Stimulated activated CD4-positive, alpha-beta T cell treated with anti-CD3 and anti-CD28 coated beads, TNF-alpha, amount 100 ng/mL, for 24 hours (primary cell): ENCODE results near the gene PRMT1.

Experiments used
- DNase-seq, 3 experiments: peaks; one replicate each; pipeline ENCODE4 v3.0.0-alpha.2; 2020; ENCODE audit warnings: low read depth in 3 of 3

Gene PRMT1

DNA sequence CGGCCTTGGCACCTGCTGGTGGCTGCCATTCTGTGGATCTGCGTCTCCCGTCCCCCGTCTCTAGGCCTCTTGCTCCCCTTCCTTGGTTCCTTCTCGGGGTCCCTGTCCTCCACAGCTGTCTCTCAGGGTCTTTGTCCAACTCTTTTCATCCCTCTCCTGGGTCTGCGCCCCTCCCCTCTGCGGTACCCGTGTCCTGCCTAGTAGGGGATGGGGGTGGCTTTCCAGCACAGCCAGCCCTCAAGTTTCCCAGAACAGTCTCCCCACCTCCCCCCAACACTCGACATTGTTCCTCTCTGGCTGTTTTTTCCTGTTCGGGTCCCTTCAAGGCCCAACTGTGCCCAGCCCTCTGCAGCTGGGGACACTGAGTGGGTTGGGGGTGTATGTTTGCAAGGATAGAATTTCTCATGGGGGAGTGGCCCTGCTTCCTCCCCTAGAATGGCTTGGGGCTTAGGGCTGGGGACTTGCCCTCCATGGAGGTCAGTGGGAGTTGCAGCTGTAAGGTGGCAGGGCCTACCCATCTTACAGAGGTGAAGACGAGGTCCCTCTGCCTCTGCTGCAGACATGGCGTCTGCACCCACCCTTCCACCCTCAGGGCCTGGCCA is 11.6 kb downstream of the PRMT1 start:
- no peak for DNase-seq

GRCh38 chr19:49689133-49690078 is 12.3 kb downstream of the PRMT1 start, which contains the start of gene ADM5:
Gene ADM5 (plus strand): TSS chr19:49689594. CDS start chr19:49689838, 244 bp downstream.
- no peak for DNase-seq

DNA sequence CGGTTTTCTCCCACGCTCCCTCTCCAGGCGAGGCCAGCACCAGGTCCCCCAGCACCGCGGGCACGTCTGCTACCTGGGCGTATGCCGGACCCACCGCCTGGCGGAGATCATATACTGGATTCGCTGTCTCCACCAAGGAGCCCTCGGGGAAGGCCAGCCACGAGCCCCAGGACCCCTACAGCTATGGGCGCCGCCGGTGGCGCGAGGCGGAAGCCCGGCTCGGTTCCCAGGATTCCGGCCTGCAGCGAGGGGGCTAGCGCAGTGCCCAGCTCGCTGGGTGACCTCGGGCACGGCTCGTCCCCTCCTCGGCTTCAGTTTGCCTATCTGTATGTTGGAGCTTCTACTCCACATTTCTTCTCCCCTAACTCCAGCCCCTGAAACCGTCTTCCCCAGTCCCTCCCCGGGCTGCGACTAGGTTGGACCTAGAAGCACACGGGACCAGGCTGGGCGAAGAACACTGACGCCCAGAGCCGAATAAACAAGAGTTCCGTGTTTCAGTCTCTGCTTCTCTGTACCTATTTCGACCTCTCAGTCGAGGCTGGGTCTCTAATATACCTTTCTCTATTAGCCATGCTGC is 13.1 kb downstream of the PRMT1 start:
- DNase-seq = no peak

DNA sequence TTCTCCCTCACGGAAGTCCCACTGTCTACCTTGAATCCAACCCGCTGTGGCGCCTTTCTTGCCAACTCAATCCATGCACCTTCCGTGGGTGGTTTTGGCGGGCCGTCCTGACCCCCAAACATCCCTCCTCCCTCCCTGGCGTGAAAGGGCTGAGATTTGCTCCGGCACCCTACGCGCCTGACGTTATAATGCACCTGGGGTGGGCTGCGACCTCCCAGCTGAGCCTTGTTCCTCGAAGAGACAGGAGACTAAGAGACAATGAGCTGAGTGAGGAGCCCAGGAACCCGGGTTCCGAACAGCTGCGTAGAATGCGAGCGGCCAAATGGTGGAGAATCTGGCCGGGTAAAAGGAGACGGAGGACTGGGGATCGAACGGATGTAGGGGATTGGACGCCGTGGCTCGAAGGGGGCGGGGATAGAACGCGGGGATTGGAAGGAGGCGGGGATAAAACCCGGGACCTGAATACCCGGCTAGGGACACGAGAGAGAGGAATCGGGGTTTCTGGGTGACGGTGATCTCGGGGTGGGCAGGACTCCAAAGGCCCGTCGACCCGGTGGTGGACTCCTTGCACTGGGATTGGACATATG is 13.7 kb downstream of the PRMT1 start, which contains the start of gene CPT1C:
TSS of gene CPT1C (plus strand) at position 461 of the 587 bp plus-strand sequence. CDS start 1,137 bp downstream, outside the sequence.
- DNase-seq = peak; percentile 30 to 69 (median 40)

DNA sequence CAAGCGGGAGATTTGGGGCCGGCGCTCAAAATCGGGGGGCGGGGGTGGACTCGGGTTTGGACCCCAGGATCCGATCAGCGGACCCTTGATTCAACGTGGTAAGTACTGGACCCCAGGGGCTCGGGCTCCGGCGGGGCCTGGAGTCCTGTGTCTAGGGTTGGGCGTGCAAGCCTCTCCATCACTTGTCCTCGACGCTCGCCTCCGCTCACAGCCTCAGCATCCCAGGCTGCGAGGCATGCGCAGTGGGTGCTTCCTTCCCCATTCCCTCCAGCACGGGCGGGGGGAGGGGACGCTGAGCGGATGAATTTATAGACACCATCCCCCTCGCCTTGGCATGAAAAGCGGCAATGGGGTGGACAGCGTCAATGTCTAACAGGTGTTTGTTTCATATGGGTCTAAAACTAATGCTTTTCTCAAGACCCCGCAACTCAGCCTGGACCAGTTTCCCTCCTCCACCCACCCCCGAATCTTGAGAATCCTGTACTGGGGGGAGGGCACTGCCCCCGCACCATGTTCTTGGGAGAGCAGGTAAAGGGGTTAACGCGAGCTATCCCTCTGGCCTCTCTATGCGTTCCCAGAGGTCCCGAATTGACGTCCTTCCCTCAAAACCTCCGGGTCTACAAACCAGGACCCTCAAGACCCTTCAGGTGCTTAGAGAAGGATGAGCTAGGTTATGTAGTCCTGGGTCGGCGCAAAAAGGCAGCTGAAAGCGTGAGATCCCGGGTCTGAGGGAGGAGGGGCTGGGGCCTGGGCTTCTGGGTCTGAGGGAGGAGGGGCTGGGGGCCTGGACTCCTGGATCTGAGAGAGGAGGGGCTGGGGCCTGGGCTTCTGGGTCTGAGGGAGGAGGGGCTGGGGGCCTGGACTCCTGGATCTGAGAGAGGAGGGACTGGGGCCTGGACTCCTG is 14.4 kb downstream of the PRMT1 start:
- peak in 2 of 3 experiments; percentile 23 to 48 for DNase-seq

- DNase-seq = no peak
These were observed 15.1 kb downstream of the PRMT1 start for GRCh38 chr19:49692147-49692506.

- no peak for DNase-seq
These were observed 19.0 kb downstream of the PRMT1 start for GRCh38 chr19:49696115-49696514.

GRCh38 chr19:49696865-49697264 is 19.8 kb downstream of the PRMT1 start:
- DNase-seq = no peak

GRCh38 chr19:49699364-49699763 is 22.3 kb downstream of the PRMT1 start:
- no peak for DNase-seq

DNA sequence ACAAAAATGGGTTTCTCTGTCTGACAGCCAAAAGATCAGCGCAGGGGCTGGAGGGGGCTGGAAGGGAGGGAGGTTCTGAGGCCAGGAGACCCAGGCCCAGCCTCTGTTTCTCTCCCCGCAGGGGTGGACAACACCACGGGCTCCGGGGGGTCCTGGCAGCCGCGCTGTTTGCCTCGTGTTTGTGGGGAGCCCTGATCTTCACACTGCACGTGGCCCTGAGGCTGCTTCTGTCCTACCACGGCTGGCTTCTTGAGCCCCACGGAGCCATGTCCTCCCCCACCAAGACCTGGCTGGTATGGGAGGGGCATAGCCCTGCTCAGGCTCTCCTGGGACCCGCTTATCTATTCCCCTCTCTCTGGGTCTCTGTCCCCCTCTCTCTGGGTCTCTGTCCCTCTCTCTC is 23.5 kb downstream of the PRMT1 start:
- DNase-seq = no peak

GRCh38 chr19:49701271-49701786 is 24.3 kb downstream of the PRMT1 start:
- DNase-seq = no peak

GRCh38 chr19:49704888-49705642 is 28.0 kb downstream of the PRMT1 start:
- DNase-seq = no peak

DNA sequence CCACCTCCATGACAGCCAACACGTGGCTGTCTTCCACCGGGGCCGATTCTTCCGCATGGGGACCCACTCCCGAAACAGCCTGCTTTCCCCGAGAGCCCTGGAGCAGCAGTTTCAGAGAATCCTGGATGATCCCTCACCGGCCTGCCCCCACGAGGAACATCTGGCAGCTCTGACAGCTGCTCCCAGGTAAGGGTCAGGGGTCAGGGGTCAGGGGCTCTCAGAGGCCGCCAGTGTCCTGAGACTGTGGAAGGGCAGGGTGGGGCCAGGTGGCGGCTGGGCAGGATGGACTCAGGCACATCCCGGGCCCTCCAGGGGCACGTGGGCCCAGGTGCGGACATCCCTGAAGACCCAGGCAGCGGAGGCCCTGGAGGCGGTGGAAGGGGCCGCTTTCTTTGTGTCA is 28.8 kb downstream of the PRMT1 start:
- DNase-seq = no peak

GRCh38 chr19:49710372-49710951 is 33.4 kb downstream of the PRMT1 start:
- no peak for DNase-seq

DNA sequence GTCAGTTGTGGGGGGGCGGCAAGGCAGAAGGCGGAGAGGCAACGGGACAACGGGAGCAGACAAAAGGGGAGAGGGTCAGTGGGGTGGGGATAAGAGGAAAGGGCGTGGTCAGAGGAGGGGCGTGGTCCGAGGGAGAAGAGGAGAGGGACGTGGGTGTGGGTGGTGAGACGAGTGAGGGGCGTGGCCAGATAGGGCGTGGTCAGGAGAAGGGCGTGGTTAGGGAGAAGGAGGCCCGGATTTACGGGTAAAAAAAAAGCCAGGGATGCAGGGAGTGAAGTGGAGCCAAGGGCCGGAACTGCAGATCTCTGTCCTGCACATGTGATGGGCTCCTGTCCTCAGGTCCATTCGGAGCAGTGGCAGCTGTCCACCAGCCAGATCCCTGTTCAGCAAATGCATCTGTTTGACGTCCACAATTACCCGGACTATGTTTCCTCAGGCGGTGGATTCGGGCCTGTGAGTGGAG is 35.4 kb downstream of the PRMT1 start:
- no peak for DNase-seq

DNA sequence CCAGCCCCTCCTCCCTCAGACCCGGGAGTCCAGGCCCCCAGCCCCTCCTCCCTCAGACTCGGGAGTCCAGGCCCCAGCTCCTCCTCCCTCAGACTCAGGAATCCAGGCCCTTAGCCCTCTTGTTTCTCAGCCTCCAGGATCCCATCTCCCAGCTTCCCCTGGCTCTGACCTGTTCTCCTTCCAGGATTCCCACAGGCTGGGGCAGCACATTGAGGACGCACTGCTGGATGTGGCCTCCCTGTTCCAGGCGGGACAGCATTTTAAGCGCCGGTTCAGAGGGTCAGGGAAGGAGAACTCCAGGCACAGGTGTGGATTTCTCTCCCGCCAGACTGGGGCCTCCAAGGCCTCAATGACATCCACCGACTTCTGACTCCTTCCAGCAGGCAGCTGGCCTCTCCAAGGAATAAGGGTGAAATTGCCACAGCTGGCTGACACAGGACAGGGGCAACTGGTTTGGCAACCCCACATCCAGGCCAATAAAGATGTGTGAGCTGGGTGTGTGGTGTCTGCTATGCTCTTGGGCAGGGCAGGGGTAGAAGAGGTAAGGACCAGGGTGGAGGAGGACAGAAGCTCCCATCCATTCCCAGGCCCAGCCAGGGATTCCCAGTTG is 36.3 kb downstream of the PRMT1 start:
- DNase-seq = no peak

DNA sequence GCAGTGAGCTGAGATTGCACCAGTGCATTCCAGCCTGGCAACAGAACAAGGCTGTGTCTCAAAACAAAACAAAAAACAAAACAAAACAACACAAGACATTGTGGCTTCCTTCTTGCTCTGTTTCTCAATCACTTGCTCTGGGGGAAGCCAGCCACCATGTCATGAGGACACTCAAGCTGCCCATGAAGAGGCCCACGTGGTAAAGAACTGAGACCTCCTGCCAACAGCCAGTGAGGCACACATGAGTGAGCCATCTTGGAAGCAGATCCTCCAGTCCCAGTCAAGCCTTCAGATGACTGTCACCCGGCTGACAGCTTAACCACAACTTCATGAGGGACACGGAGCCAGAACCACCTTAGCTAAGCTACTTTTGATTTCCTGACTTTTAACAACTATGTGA is 39.1 kb downstream of the PRMT1 start:
- no peak for DNase-seq

DNA sequence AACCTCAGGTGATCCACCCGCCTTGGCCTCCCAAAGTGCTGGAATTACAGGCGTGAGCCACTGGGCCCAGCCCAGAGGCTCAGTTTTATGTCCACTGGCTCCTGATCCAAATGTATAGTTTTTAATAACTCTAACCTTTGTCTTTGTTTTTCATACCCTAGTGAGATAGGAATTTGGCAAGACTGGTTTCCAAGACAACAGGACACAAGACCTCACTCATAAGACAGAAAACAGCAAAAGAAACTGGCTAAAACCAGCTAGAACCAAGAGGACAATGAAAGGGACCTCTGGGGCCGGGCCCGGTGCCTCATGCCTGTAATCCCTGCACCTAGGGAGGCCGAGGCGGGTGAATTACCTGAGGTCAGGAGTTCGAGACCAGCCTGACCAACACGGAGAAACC is 41.4 kb downstream of the PRMT1 start:
- DNase-seq = no peak

GRCh38 chr19:49718991-49719390 is 41.9 kb downstream of the PRMT1 start:
- no peak for DNase-seq
